HL-60 (cell line): ENCODE results near the gene KRTAP5-7.
"Not testable (repeated sequence)": the region's sequence is repeated elsewhere in the genome, so short reads cannot be mapped to it uniquely, and the experiment has no call there.

Experiments used
- DNase-seq, 2 experiments: peaks; one replicate each; pipeline ENCODE4 v3.0.0-alpha.2; 2010 to 2020; ENCODE audit warnings: low read depth in 1 of 2, low spot score in 1 of 2
- H3K27ac ChIP-seq: fragments of 250-450 bp; sonication (Bioruptor Pico); replicated peaks from 2 replicates; pipeline ENCODE4 v1.5.1; 2020; ENCODE audit warnings: mild to moderate bottlenecking, moderate library complexity
- H3K27me3 ChIP-seq: fragments of 250-450 bp; sonication (Bioruptor Pico); 2 replicates; pipeline ENCODE4 v1.5.1; 2021; ENCODE audit warnings: mild to moderate bottlenecking, moderate library complexity; ENCODE audit not compliant: insufficient read depth, poor library complexity, severe bottlenecking
- H3K4me3 ChIP-seq: replicated peaks from 2 replicates; pipeline ENCODE4 v1.5.1; 2011; ENCODE audit warnings: mild to moderate bottlenecking, control low read depth, low read length; ENCODE audit not compliant: insufficient read depth
- GABPA ChIP-seq: IDR thresholded peaks from 2 replicates; pipeline ENCODE4 v1.6.1; 2012; ENCODE audit warnings: low read depth
- POLR2AphosphoS5 ChIP-seq: IDR thresholded peaks from 2 replicates; pipeline ENCODE4 v1.6.1; 2012; ENCODE audit warnings: low read depth
- SPI1 ChIP-seq: IDR thresholded peaks from 2 replicates; pipeline ENCODE4 v1.6.1; 2012; ENCODE audit warnings: low read depth, mild to moderate bottlenecking, borderline replicate concordance
- long read RNA-seq: library from polyadenylated mRNA; unstranded; transcript quantifications from one replicate; pipeline ENCODE4 v2.0.0, GENCODE V29; 2020
- TF ChIP-seq, protein P1 (sequence below): IDR thresholded peaks from one replicate; pipeline ENCODE4 v1.5.1; 2011; ENCODE audit warnings: low read length, control low read depth, inconsistent platforms; ENCODE audit not compliant: insufficient read depth
- TF ChIP-seq, protein P2 (sequence below): IDR thresholded peaks from 2 replicates; pipeline ENCODE4 v1.6.1; 2012; ENCODE audit warnings: low read depth; ENCODE audit not compliant: insufficient replicate concordance

Gene KRTAP5-7, protein sequence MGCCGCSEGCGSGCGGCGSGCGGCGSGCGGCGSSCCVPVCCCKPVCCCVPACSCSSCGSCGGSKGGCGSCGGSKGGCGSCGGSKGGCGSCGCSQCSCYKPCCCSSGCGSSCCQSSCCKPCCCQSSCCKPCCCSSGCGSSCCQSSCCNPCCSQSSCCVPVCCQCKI
- long read RNA-seq = 0 reads

DNA sequence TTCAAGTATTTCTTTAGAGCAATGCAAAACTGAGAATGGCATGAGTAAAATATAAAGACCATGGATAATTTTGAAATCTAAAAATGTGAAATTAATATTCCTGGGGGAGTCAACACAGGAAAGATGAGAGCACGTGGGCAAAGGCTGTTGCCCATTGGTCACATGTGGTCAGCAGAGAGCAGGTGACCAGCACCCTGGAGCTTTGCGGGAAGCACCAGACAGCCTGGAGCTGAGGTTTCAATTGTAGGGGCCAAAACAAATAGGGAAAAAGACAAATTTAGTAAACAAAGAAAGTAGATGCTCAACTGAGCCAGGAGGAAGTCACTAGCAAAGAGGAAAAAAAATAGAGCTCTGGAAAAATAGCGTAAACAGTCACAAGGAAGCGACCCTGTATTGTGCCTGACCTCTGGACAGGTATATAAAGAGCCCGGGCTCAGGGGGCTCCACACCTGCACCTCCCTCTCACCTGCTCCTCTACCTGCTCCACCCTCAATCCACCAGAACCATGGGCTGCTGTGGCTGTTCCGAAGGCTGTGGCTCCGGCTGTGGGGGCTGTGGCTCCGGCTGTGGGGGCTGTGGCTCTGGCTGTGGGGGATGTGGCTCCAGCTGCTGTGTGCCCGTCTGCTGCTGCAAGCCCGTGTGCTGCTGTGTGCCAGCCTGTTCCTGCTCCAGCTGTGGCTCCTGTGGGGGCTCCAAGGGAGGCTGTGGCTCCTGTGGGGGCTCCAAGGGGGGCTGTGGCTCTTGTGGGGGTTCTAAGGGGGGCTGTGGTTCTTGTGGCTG lies at the start of gene KRTAP5-7:
Gene KRTAP5-7 (plus strand): TSS at position 472 of the 780 bp plus-strand sequence. CDS start 34 bp downstream, at position 506.
- not testable (repeated sequence) for DNase-seq, H3K4me3 ChIP-seq, H3K27ac ChIP-seq, H3K27me3 ChIP-seq
- peak; percentile 59; the same call in 1 of the 2 replicates for TF ChIP-seq POLR2AphosphoS5

- Histone ChIP-seq H3K27me3 (no peaks in the 10 kb centered on the region), H3K4me3 (no peak overlapping the region), H3K27ac (no peak overlapping the region)
- no peak for DNase-seq
- TF ChIP-seq, protein P1, sequence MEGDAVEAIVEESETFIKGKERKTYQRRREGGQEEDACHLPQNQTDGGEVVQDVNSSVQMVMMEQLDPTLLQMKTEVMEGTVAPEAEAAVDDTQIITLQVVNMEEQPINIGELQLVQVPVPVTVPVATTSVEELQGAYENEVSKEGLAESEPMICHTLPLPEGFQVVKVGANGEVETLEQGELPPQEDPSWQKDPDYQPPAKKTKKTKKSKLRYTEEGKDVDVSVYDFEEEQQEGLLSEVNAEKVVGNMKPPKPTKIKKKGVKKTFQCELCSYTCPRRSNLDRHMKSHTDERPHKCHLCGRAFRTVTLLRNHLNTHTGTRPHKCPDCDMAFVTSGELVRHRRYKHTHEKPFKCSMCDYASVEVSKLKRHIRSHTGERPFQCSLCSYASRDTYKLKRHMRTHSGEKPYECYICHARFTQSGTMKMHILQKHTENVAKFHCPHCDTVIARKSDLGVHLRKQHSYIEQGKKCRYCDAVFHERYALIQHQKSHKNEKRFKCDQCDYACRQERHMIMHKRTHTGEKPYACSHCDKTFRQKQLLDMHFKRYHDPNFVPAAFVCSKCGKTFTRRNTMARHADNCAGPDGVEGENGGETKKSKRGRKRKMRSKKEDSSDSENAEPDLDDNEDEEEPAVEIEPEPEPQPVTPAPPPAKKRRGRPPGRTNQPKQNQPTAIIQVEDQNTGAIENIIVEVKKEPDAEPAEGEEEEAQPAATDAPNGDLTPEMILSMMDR = no peak
These were observed 49.2 kb upstream of the KRTAP5-7 start for GRCh38 chr11:71477641-71478527.

GRCh38 chr11:71478528-71478840 lies 48.6 kb upstream of the KRTAP5-7 start:
- Histone ChIP-seq H3K27me3 (no peaks in the 10 kb centered on the region), H3K27ac (no peak overlapping the region), H3K4me3 (no peak overlapping the region)
- DNase-seq = no peak
- TF ChIP-seq, protein P1 = no peak
- TF ChIP-seq POLR2AphosphoS5 (no peak), SPI1 (no peak), GABPA (no peak)
- TF ChIP-seq, protein P2, sequence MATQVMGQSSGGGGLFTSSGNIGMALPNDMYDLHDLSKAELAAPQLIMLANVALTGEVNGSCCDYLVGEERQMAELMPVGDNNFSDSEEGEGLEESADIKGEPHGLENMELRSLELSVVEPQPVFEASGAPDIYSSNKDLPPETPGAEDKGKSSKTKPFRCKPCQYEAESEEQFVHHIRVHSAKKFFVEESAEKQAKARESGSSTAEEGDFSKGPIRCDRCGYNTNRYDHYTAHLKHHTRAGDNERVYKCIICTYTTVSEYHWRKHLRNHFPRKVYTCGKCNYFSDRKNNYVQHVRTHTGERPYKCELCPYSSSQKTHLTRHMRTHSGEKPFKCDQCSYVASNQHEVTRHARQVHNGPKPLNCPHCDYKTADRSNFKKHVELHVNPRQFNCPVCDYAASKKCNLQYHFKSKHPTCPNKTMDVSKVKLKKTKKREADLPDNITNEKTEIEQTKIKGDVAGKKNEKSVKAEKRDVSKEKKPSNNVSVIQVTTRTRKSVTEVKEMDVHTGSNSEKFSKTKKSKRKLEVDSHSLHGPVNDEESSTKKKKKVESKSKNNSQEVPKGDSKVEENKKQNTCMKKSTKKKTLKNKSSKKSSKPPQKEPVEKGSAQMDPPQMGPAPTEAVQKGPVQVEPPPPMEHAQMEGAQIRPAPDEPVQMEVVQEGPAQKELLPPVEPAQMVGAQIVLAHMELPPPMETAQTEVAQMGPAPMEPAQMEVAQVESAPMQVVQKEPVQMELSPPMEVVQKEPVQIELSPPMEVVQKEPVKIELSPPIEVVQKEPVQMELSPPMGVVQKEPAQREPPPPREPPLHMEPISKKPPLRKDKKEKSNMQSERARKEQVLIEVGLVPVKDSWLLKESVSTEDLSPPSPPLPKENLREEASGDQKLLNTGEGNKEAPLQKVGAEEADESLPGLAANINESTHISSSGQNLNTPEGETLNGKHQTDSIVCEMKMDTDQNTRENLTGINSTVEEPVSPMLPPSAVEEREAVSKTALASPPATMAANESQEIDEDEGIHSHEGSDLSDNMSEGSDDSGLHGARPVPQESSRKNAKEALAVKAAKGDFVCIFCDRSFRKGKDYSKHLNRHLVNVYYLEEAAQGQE = no peak

GRCh38 chr11:71481101-71481960 lies 45.7 kb upstream of the KRTAP5-7 start:
- no peak overlapping the region for H3K27ac ChIP-seq
- no peak overlapping the region for H3K4me3 ChIP-seq
- TF ChIP-seq, protein P1 = no peak
- TF ChIP-seq POLR2AphosphoS5 (no peak), SPI1 (no peak), GABPA (no peak)
- TF ChIP-seq, protein P2 = no peak
- no peak for DNase-seq
- no peaks in the 10 kb centered on the region for H3K27me3 ChIP-seq
